ENCODE results near the gene EIPR1. TPM values are rescaled to one million over a fixed set of nuclear protein-coding genes. Genes with fewer than 3 reads are reported as not detected.

The EIPR1 gene
- total and polyA plus RNA-seq, 2 donors (not counting 3 experiments of a cell fraction or from before 2014, with no cell fraction given) = 30.8 to 57.3 TPM

GRCh38 chr2:3420076-3420768 lies 42.6 kb upstream of the EIPR1 start:
- Histone ChIP-seq H3K9me3 (replicated peaks; ENCODE audit: control insufficient read depth, insufficient read depth, low read length) (no peaks in the 10 kb centered on the region), H3K36me3 (ENCODE audit: control insufficient read depth in 2 of 2, extremely low read depth in 1 of 2, insufficient read depth in 2 of 2, low read length in 2 of 2) (peaks cover 1 to 8% of the 10 kb centered on the region in 2 experiments), H3K4me1 (ENCODE audit: control insufficient read depth, extremely low read depth, insufficient read depth, low read length) (no peaks in the 10 kb centered on the region), H3K4me3 (replicated peaks in 1 of 3; ENCODE audit: insufficient read depth in 1 of 3, low read depth in 1 of 3, low read length in 3 of 3) (no peak overlapping the region), H2AFZ (ENCODE audit: low read depth, low read length) (no peak overlapping the region), H3K27ac (ENCODE audit: insufficient read depth, low read depth, low read length) (no peak overlapping the region), H3K4me2 (ENCODE audit: insufficient read depth, low read length) (no peak overlapping the region), H3K9me1 (replicated peaks; ENCODE audit: control insufficient read depth, extremely low read depth, insufficient read depth, low read length) (no peaks in the 10 kb centered on the region), H4K20me1 (replicated peaks; ENCODE audit: control insufficient read depth, extremely low read depth, insufficient read depth, low read length) (no peaks in the 10 kb centered on the region), H3K79me2 (ENCODE audit: control insufficient read depth, insufficient read depth, low read length) (no peaks in the 10 kb centered on the region), H3K9ac (replicated peaks; ENCODE audit: extremely low read depth, insufficient read depth, low read length) (no peak overlapping the region), H3K27me3 (ENCODE audit: control insufficient read depth in 2 of 2, insufficient read depth in 2 of 2, low read length in 2 of 2) (no peaks in the 10 kb centered on the region)
- no TSS peak for BruUV-seq (replicated peaks)
- POLR2A ChIA-PET = no interaction called here
- no peak for FAIRE-seq
- dilution Hi-C loops (cut with MboI; ENCODE audit: extremely low pct_ligation_motif_present, low sequenced_read_pairs) = no loop called here
- CTCF ChIA-PET = interaction anchor here (1.8 kb wide), 1 partner anchor 42 kb away, joined by 5 read pairs; no protein-coding TSS in a partner anchor
- intact Hi-C loops (cut with micrococcal nuclease) = no loop called here
- no peak for TF ChIP-seq FOS (IDR thresholded peaks at IDR 0.05; ENCODE audit: borderline replicate concordance, insufficient read depth, low read length)
- no peak for TF ChIP-seq POLR2A (IDR thresholded peaks at IDR 0.05; ENCODE audit: low read depth, low read length)
- TF ChIP-seq MAX (IDR thresholded peaks at IDR 0.05; ENCODE audit: insufficient read depth, insufficient read length) = no peak
- TF ChIP-seq CTCF (IDR thresholded peaks at IDR 0.05; ENCODE audit: extremely low read depth in 1 of 2, insufficient read depth in 1 of 2, low read depth in 1 of 2, low read length in 2 of 2) = no peak
- TF ChIP-seq POLR2AphosphoS5 (IDR thresholded peaks at IDR 0.05; ENCODE audit: insufficient read depth, low read depth, low read length) = no peak
- TF ChIP-seq GATA2 (IDR thresholded peaks at IDR 0.05; ENCODE audit: insufficient read depth, insufficient read length, low read depth, low read length) = no peak
- no peak for TF ChIP-seq MYC (IDR thresholded peaks at IDR 0.05; ENCODE audit: low read depth, low read length)
- TF ChIP-seq EZH2 (IDR thresholded peaks at IDR 0.05; ENCODE audit: borderline replicate concordance, low read depth, low read length, severe bottlenecking) = no peak
- no peak for TF ChIP-seq JUN (IDR thresholded peaks at IDR 0.05; ENCODE audit: borderline replicate concordance, insufficient read depth, insufficient read length, low read depth)
- no peak for DNase-seq (ENCODE audit: low read depth, low spot score)
